ENCODE measurements around the gene CCDC102A. TPM values are rescaled to one million over a fixed set of nuclear protein-coding genes. Genes with fewer than 3 reads are reported as not detected.
"Not testable (repeated sequence)": the region's sequence is repeated elsewhere in the genome, so short reads cannot be mapped to it uniquely, and the experiment has no call there.

The CCDC102A gene
- total RNA-seq, 1 experiment from 2014 or later: 5.2 TPM

- no peaks in the 10 kb centered on the region for H3K27me3 Mint-ChIP-seq (ENCODE audit: low read depth)
- no peak overlapping the region for H3K27ac Mint-ChIP-seq
- no peak for DNase-seq (ENCODE audit: low spot score)
- H3K4me1 Mint-ChIP-seq: no peaks in the 10 kb centered on the region
- ATAC-seq: no peak
- TF ChIP-seq CDX4 (CRISPR knock-in tag; IDR thresholded peaks at IDR 0.05; ENCODE audit: borderline replicate concordance) (no peak), USF2 (CRISPR knock-in tag; IDR thresholded peaks at IDR 0.05) (no peak), ATF3 (CRISPR knock-in tag; conservative IDR thresholded peaks at IDR 0.05) (no peak), E2F5 (CRISPR knock-in tag; IDR thresholded peaks at IDR 0.05) (no peak), SOX15 (CRISPR knock-in tag; IDR thresholded peaks at IDR 0.05) (no peak), TP53 (CRISPR knock-in tag; IDR thresholded peaks at IDR 0.05) (no peak), SMAD4 (CRISPR knock-in tag; IDR thresholded peaks at IDR 0.05) (no peak), KAT7 (CRISPR knock-in tag; IDR thresholded peaks at IDR 0.05; ENCODE audit: borderline replicate concordance) (no peak), TEAD4 (CRISPR knock-in tag; IDR thresholded peaks at IDR 0.05) (no peak)
- CTCF ChIA-PET: no interaction called here
- POLR2A ChIA-PET: no interaction called here
- H3K4me3 Mint-ChIP-seq: no peak overlapping the region
- H3K36me3 Mint-ChIP-seq: peaks cover 27% of the 10 kb centered on the region
- peaks cover 18% of the 10 kb centered on the region for H3K9me3 Mint-ChIP-seq
Measured at GRCh38 chr16:57569306-57569946, 33.1 kb upstream of the CCDC102A start.

GRCh38 chr16:57568772-57569171, 32.4 kb upstream of the CCDC102A start:
- H3K4me1 Mint-ChIP-seq; CTCF ChIA-PET; H3K27ac Mint-ChIP-seq; DNase-seq (ENCODE audit: low spot score); POLR2A ChIA-PET; H3K4me3 Mint-ChIP-seq; ATAC-seq; H3K27me3 Mint-ChIP-seq (ENCODE audit: low read depth): not testable (repeated sequence)
- Mint-ChIP-seq H3K36me3 (peaks cover 27% of the 10 kb centered on the region), H3K9me3 (peaks cover 18% of the 10 kb centered on the region)

- Mint-ChIP-seq H3K36me3 (peaks cover 27% of the 10 kb centered on the region), H3K27ac (no peak overlapping the region), H3K4me1 (no peaks in the 10 kb centered on the region), H3K27me3 (ENCODE audit: low read depth) (no peaks in the 10 kb centered on the region), H3K4me3 (no peak overlapping the region), H3K9me3 (peaks cover 18% of the 10 kb centered on the region)
- ATAC-seq (no peak), DNase-seq (ENCODE audit: low spot score) (no peak)
- TF ChIP-seq HMGXB4 (CRISPR knock-in tag; IDR thresholded peaks at IDR 0.05) (no peak), FOXP4 (CRISPR knock-in tag; IDR thresholded peaks at IDR 0.05) (no peak), IRF2 (CRISPR knock-in tag; IDR thresholded peaks at IDR 0.05; ENCODE audit: borderline replicate concordance, low read depth) (no peak), ZNF138 (CRISPR knock-in tag; conservative IDR thresholded peaks at IDR 0.05) (no peak), SOX15 (CRISPR knock-in tag; IDR thresholded peaks at IDR 0.05) (no peak), FOXJ3 (CRISPR knock-in tag; IDR thresholded peaks at IDR 0.05; ENCODE audit: borderline replicate concordance) (no peak), RELA (CRISPR knock-in tag; IDR thresholded peaks at IDR 0.05; ENCODE audit: borderline replicate concordance) (no peak), NFE2L1 (CRISPR knock-in tag; IDR thresholded peaks at IDR 0.05) (no peak)
- ChIA-PET POLR2A (no interaction called here), CTCF (no interaction called here)
Measured at GRCh38 chr16:57568173-57568678, 31.9 kb upstream of the CCDC102A start.

Measured in WTC11 (cell line).